HepG2 (cell line): ENCODE data around the gene GLOD4. TPM values are rescaled to one million over a fixed set of nuclear protein-coding genes. Genes with fewer than 3 reads are reported as not detected.
A peak's percentile ranks its signal among the peaks of the same experiment; 100 is the strongest.

ENCODE experiments used
- ATAC-seq: fragments of 200-7000 bp; cut with Tn5 transposase; 3 replicates; pipeline ENCODE4 v1.9.1; 2020; ENCODE audit warnings: mild to moderate bottlenecking, moderate library complexity
- BruUV-seq: library from RNA; stranded (reverse); fragments of 400-500 nt; replicated peaks from 2 replicates; lab custom pipeline; 2021; lab: Mats Ljungman, UMichigan
- CTCF ChIA-PET: fragments of 300-600 bp; formaldehyde crosslinking; extraction: SDS; loops from one replicate; lab custom pipeline; 2021; ENCODE audit warnings: low total read pairs, inconsistent platforms, low intra/inter-chr PET ratio; lab: Yijun Ruan, JAX
- POLR2A ChIA-PET: fragments of 350-600 bp; sonication (Branson Sonifier 250); formaldehyde crosslinking; loops from one replicate; lab custom pipeline; 2020; ENCODE audit warnings: antibody characterized with exemption, inconsistent platforms; lab: Yijun Ruan, JAX
- DNase-seq: peaks from one replicate; pipeline ENCODE4 v3.0.0-alpha.2; 2015; ENCODE audit warnings: low spot score
- FAIRE-seq: peaks from 3 replicates; lab custom pipeline; 2011; peaks lifted over from hg19 to GRCh38; lab: Jason Lieb, UNC
- H2AFZ ChIP-seq: one replicate; pipeline ENCODE4 v1.6.1; 2011; ENCODE audit warnings: low read length, inconsistent platforms
- H3K27ac ChIP-seq: fragments of 300-600 bp; 3 replicates; pipeline ENCODE4 v1.8.0; 2011; ENCODE audit warnings: mixed run types, mild to moderate bottlenecking, mixed read lengths, low read length, inconsistent platforms; ENCODE audit not compliant: insufficient read depth; ENCODE audit errors: extremely low read length
- H3K27me3 ChIP-seq, 2 experiments: fragments of 200-600 bp in 1 of 2; 2 replicates in 1 of 2; 3 replicates in 1 of 2; pipeline versions ENCODE4 v1.6.0 to v1.8.0; 2011; ENCODE audit warnings: low read length in 2 of 2, mild to moderate bottlenecking in 2 of 2, moderate library complexity in 2 of 2, inconsistent platforms in 1 of 2; ENCODE audit not compliant: insufficient read depth in 2 of 2, control insufficient read depth in 1 of 2
- H3K36me3 ChIP-seq, 2 experiments: fragments of 200-600 bp in 1 of 2; replicated peaks in 1 of 2; 2 replicates in 1 of 2; 3 replicates in 1 of 2; pipeline versions ENCODE4 v1.5.1 to v1.8.0; 2011; ENCODE audit warnings: low read length in 2 of 2, inconsistent platforms in 1 of 2; ENCODE audit not compliant: insufficient read depth in 2 of 2, control insufficient read depth in 1 of 2
- H3K4me1 ChIP-seq: 2 replicates; pipeline ENCODE4 v1.5.1; 2012; ENCODE audit warnings: low read length, inconsistent platforms; ENCODE audit not compliant: insufficient read depth
- H3K4me2 ChIP-seq: 2 replicates; pipeline ENCODE4 v1.6.0; 2011; ENCODE audit warnings: low read depth, low read length, inconsistent platforms
- H3K4me3 ChIP-seq, 3 experiments: fragments of 200-600 bp in 1 of 3; sonication (generic), shearing (Covaris generic) in 1 of 3; replicated peaks in 1 of 3; 2 replicates each; pipeline ENCODE4 v1.5.1; 2011 to 2016; ENCODE audit warnings: low read length in 3 of 3, inconsistent platforms in 2 of 3, low read depth in 2 of 3, mild to moderate bottlenecking in 2 of 3, control low read depth in 1 of 3, mixed read lengths in 1 of 3; ENCODE audit not compliant: insufficient read depth in 1 of 3
- H3K79me2 ChIP-seq: one replicate; pipeline ENCODE4 v1.6.1; 2011; ENCODE audit warnings: low read length, inconsistent platforms; ENCODE audit not compliant: insufficient read depth
- H3K9ac ChIP-seq: 2 replicates; pipeline ENCODE4 v1.6.0; 2011; ENCODE audit warnings: mild to moderate bottlenecking, low read depth, low read length, inconsistent platforms; ENCODE audit not compliant: insufficient read depth
- H3K9me3 ChIP-seq: 2 replicates; pipeline ENCODE4 v1.5.1; 2012; ENCODE audit warnings: mild to moderate bottlenecking, low read length
- H4K20me1 ChIP-seq: 2 replicates; pipeline ENCODE4 v1.6.0; 2011; ENCODE audit warnings: inconsistent platforms, mild to moderate bottlenecking, low read length, moderate library complexity; ENCODE audit not compliant: insufficient read depth
- CTCF ChIP-seq: sonication (generic); formaldehyde crosslinking; IDR thresholded peaks from 2 replicates; pipeline ENCODE4 v1.5.0; 2020; ENCODE audit warnings: mild to moderate bottlenecking, missing genetic modification reagents, moderate library complexity
- HOMEZ ChIP-seq: IDR thresholded peaks from 2 replicates; pipeline ENCODE4 v1.6.1; 2016; ENCODE audit warnings: low read depth
- MED1 ChIP-seq: sonication (generic); formaldehyde crosslinking; IDR thresholded peaks from 2 replicates; pipeline ENCODE4 v1.4.0; 2020; ENCODE audit warnings: missing genetic modification reagents
- POLR2A ChIP-seq, 2 experiments: IDR thresholded peaks; 2 replicates each; pipeline ENCODE4 v1.6.1; 2011; ENCODE audit warnings: low read depth in 2 of 2, low read length in 2 of 2, mild to moderate bottlenecking in 1 of 2, moderate library complexity in 1 of 2; ENCODE audit not compliant: insufficient read depth in 1 of 2
- RFXAP ChIP-seq: sonication (generic); formaldehyde crosslinking; IDR thresholded peaks from 2 replicates; pipeline ENCODE4 v1.4.0; 2020; ENCODE audit warnings: missing genetic modification reagents, borderline replicate concordance
- SALL1 ChIP-seq: sonication (generic); formaldehyde crosslinking; IDR thresholded peaks from 2 replicates; pipeline ENCODE4 v1.8.0; 2022; ENCODE audit warnings: mild to moderate bottlenecking, missing genetic modification reagents
- SNRNP70 ChIP-seq: fragments of 200-400 bp; formaldehyde crosslinking; IDR thresholded peaks from 2 replicates; pipeline ENCODE4 v1.6.1; 2017; ENCODE audit warnings: mild to moderate bottlenecking, low read depth, low read length, moderate library complexity
- SP5 ChIP-seq: IDR thresholded peaks from 2 replicates; pipeline ENCODE4 v1.6.1; 2016; ENCODE audit warnings: low read depth, borderline replicate concordance
- ZNF550 ChIP-seq: sonication (generic); formaldehyde crosslinking; IDR thresholded peaks from 2 replicates; pipeline ENCODE4 v1.4.0; 2020; ENCODE audit warnings: mild to moderate bottlenecking, missing genetic modification reagents, borderline replicate concordance
- WGBS: methylation state at CpG from one replicate; pipeline ENCODE4 v1.1.6; 2017; ENCODE audit warnings: low lambda C conversion rate; 5-methylcytosine and 5-hydroxymethylcytosine counted together
- in situ Hi-C: cut with HindIII; loops from 2 replicates; pipeline ENCODE4 v1.10.0; 2017; ENCODE audit warnings: low pct_unique_long_range_greater_than_20kb; ENCODE audit not compliant: extremely low pct_ligation_motif_present
- intact Hi-C: fragments of 100-400 bp; cut with micrococcal nuclease; formaldehyde crosslinking; loops from one replicate; pipeline ENCODE4 v1.10.0; 2022; ENCODE audit not compliant: unreplicated experiment
- polyA plus RNA-seq, 8 experiments: library from polyadenylated mRNA; depleted of rRNA in 3 of 8; stranded (reverse) in 7 of 8; unstranded in 1 of 8; fragments of >200 nt; fragmentation: Illumina TruSeq in 4 of 8; extraction: Trizol in 4 of 8; gene quantifications; 2 replicates each; pipeline versions ENCODE4 v1.2.1 to v1.2.3, GENCODE V29; 2011 to 2016; ENCODE audit warnings: low read depth in 4 of 8, missing spikeins in 1 of 8, mixed read lengths in 1 of 8; ENCODE audit not compliant: insufficient read depth in 1 of 8
- total RNA-seq, 5 experiments: library from RNA; depleted of rRNA; stranded (reverse); fragments of >200 nt; fragmentation: Illumina TruSeq; extraction: Trizol; gene quantifications; 2 replicates each; pipeline ENCODE4 v1.2.3, GENCODE V29; 2016; ENCODE audit warnings: low read depth in 1 of 5
- TF ChIP-seq, protein P1 (sequence below): sonication (generic); formaldehyde crosslinking; IDR thresholded peaks from 2 replicates; pipeline ENCODE4 v1.4.0; 2020; ENCODE audit warnings: missing genetic modification reagents, mild to moderate bottlenecking, borderline replicate concordance
- TF ChIP-seq, protein P2 (sequence below): sonication (generic); formaldehyde crosslinking; IDR thresholded peaks from 2 replicates; pipeline ENCODE4 v1.8.1; 2023; ENCODE audit warnings: mild to moderate bottlenecking, moderate library complexity, missing genetic modification reagents

The GLOD4 gene
- total and polyA plus RNA-seq, 2 of the 13 experiments (the other 11 are each of a cell fraction or from before 2014, with no cell fraction given): 53.7 to 87.8 TPM

DNA sequence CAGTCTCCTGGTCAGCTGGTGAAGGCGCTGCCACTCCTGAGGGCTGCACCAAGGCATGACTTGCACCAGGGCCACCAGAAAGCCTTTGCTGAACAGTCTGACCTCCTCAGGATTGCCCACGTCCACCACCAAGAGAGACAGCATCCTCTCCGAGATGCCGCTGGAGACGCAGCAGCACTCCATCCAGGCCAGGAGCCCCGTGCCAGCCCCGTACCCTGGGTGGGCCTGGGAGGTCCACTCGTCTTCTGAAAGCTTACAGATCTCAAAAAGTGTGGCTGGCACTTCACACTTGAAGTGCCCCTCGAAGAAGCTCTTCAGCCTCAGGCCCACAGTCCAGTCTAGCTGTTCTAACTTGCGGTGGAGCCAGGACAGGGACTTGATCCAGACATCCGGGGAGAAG lies 36.7 kb downstream of the GLOD4 start:
- Histone ChIP-seq H3K9ac (no peak overlapping the region), H4K20me1 (no peaks in the 10 kb centered on the region), H3K4me3 (no peak overlapping the region), H3K27ac (peak overlapping the region; percentile 22), H3K4me2 (no peak overlapping the region), H2AFZ (no peak overlapping the region), H3K4me1 (peaks cover 27% of the 10 kb centered on the region), H3K27me3 (no peaks in the 10 kb centered on the region), H3K36me3 (peaks cover 25 to 76% of the 10 kb centered on the region in 2 experiments), H3K9me3 (no peaks in the 10 kb centered on the region), H3K79me2 (peaks cover 17% of the 10 kb centered on the region)
- DNase-seq (no peak), ATAC-seq (no peak; the same call in 1 of the 3 replicates), FAIRE-seq (no peak)
- CTCF ChIA-PET: no interaction called here
- TF ChIP-seq, protein P1, sequence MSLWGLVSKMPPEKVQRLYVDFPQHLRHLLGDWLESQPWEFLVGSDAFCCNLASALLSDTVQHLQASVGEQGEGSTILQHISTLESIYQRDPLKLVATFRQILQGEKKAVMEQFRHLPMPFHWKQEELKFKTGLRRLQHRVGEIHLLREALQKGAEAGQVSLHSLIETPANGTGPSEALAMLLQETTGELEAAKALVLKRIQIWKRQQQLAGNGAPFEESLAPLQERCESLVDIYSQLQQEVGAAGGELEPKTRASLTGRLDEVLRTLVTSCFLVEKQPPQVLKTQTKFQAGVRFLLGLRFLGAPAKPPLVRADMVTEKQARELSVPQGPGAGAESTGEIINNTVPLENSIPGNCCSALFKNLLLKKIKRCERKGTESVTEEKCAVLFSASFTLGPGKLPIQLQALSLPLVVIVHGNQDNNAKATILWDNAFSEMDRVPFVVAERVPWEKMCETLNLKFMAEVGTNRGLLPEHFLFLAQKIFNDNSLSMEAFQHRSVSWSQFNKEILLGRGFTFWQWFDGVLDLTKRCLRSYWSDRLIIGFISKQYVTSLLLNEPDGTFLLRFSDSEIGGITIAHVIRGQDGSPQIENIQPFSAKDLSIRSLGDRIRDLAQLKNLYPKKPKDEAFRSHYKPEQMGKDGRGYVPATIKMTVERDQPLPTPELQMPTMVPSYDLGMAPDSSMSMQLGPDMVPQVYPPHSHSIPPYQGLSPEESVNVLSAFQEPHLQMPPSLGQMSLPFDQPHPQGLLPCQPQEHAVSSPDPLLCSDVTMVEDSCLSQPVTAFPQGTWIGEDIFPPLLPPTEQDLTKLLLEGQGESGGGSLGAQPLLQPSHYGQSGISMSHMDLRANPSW (CRISPR knock-in tag): no peak
- peak in 1 of 2 experiments; percentile 3; a peak in 1 of 4 replicates for TF ChIP-seq POLR2A (IDR thresholded peaks at IDR 0.05; ENCODE audit: insufficient read depth in 1 of 2, low read depth in 2 of 2, low read length in 2 of 2)
- TF ChIP-seq, protein P2, sequence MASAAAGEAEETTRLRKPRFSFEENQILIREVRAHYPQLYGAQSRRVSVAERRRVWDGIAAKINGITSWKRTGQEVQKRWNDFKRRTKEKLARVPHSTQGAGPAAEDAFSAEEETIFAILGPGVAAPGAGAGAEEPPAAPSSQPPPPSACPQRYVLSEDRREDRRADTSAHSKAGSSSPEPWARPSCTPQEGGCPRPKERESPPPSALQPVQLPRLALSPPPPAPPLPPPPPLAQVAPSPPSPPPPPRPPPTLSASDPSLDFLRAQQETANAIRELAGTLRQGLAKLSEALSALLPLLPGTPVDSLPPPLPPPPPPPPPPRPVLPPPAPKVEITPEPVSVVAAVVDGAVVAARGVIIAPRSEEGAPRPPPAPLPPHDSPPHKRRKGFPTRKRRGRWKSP (CRISPR knock-in tag): no peak
- in situ Hi-C loops: no loop called here
- BruUV-seq: no TSS peak
- intact Hi-C loops: no loop called here
- POLR2A ChIA-PET: interaction anchor here (1.1 to 1.8 kb wide), 2 partner anchors 12 to 19 kb away, joined by 3 to 4 read pairs; no protein-coding TSS in a partner anchor
- 88% methylated on average over 6 of the region's 11 CpGs for WGBS

- Histone ChIP-seq H3K27ac (peak overlapping the region; percentile 22), H3K4me2 (no peak overlapping the region), H2AFZ (no peak overlapping the region), H3K4me3 (no peak overlapping the region), H3K36me3 (peaks cover 28 to 81% of the 10 kb centered on the region in 2 experiments), H3K27me3 (no peaks in the 10 kb centered on the region), H3K4me1 (peaks cover 23% of the 10 kb centered on the region), H3K9ac (no peak overlapping the region), H4K20me1 (no peaks in the 10 kb centered on the region), H3K79me2 (peaks cover 12% of the 10 kb centered on the region), H3K9me3 (no peaks in the 10 kb centered on the region)
- ATAC-seq (peak; percentile 74), DNase-seq (no peak), FAIRE-seq (no peak)
- ChIA-PET CTCF (no interaction called here), POLR2A (interaction anchor here (1.1 to 1.8 kb wide), 2 partner anchors 12 to 18 kb away, joined by 3 to 4 read pairs; no protein-coding TSS in a partner anchor)
- in situ Hi-C loops (no loop called here), intact Hi-C loops (no loop called here)
- BruUV-seq: no TSS peak
- 71% methylated on average over 9 of the region's 9 CpGs for WGBS
- TF ChIP-seq ZNF550 (CRISPR knock-in tag): no peak
- peak; percentile 17; the same call in 1 of the 2 replicates for TF ChIP-seq CTCF
- TF ChIP-seq SALL1 (CRISPR knock-in tag): peak; percentile 44; the same call in 1 of the 2 replicates
- peak; percentile 73 for TF ChIP-seq MED1 (CRISPR knock-in tag)
- TF ChIP-seq HOMEZ (CRISPR knock-in tag): peak; percentile 66; the same call in 1 of the 2 replicates
- TF ChIP-seq SNRNP70: no peak
- peak; percentile 42; the same call in 1 of the 2 replicates for TF ChIP-seq SP5
- TF ChIP-seq RFXAP (CRISPR knock-in tag): no peak
Measured at GRCh38 chr17:744937-745336, 37.1 kb downstream of the GLOD4 start.
